Central memory CD4-positive, alpha-beta T cell (primary cell): ENCODE data around the gene SZT2.

Experiments used
- DNase-seq: peaks from one replicate; pipeline ENCODE4 v3.0.0; 2022
- total RNA-seq, 3 experiments: gene quantifications; one replicate each; lab custom pipeline; 2026; lab: John Stamatoyannopoulos, UW

Gene SZT2
- total RNA-seq, result 81.2 to 269 (median 164) reads per million in 3 experiments

- peak; percentile 85 for DNase-seq
Observed at GRCh38 chr1:43389326-43390313, at the start of gene SZT2, which contains the start of gene MED8. Gene SZT2, plus strand, starts transcription at chr1:43389899. Its CDS starts 70 bp downstream, at chr1:43389969. Gene MED8, minus strand, starts transcription at chr1:43389800. Its CDS starts 36 bp downstream, at chr1:43389764.

- DNase-seq, result no peak
Observed at GRCh38 chr1:43340559-43340958, 49.1 kb upstream of the SZT2 start.

GRCh38 chr1:43344267-43344850, 45.3 kb upstream of the SZT2 start:
- DNase-seq, result no peak

DNA sequence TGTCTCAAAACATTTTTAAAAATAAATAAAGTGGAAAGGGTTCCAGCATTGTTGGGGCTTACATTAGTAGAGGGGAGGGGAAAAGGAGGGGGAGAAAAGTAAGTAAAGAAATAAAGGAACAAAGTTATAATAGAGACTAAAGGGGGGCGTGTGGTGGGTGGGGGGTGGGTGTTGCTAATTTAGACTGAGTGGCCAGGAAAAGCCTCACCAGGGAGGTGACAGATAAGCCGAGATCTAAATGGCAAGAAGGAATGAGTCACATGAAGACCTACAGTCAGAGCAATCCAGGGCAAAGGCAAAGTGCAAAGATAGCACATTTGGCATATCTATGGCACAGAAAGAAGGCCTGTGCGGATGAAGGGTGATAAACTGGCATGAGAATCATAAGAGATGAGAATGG, 44.6 kb upstream of the SZT2 start:
- DNase-seq, result no peak

DNA sequence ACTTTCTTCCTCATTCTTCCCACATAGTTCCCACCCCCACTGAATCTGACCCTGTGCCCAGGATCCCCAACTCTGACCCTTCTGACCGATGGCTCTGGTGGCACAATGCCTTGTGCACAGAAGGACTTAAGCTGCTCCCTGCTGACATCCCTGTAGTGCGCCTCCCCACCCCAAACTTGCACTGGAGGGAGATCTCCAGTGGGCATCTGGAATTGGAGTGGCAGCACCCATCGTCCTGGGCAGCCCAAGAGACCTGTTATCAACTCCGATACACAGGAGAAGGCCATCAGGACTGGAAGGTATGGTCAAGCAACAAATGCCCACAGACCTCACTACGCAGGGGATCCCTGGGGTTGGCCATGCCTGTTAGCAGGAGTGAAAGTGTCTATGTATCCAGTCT, 43.1 kb upstream of the SZT2 start:
- no peak for DNase-seq

- no peak for DNase-seq
Observed at GRCh38 chr1:43348343-43348808, 41.3 kb upstream of the SZT2 start.

GRCh38 chr1:43348809-43349593, 40.7 kb upstream of the SZT2 start:
- peak; percentile 78 for DNase-seq

GRCh38 chr1:43349594-43350306, 39.9 kb upstream of the SZT2 start:
- no peak for DNase-seq

- no peak for DNase-seq
Observed at GRCh38 chr1:43350976-43351375, 38.7 kb upstream of the SZT2 start.

- DNase-seq, result no peak
Observed at GRCh38 chr1:43351421-43352350, 38.0 kb upstream of the SZT2 start.

DNA sequence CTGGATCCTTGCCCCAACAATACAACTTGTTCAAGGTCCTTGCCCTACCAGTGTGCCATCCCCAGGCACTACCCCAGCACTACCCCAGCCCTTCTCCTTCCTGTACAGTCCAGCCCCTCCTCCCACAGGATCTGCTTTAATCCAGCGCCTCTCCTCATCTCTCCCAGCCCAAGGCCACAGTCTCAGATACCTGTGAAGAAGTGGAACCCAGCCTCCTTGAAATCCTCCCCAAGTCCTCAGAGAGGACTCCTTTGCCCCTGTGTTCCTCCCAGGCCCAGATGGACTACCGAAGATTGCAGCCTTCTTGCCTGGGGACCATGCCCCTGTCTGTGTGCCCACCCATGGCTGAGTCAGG, 37.4 kb upstream of the SZT2 start:
- DNase-seq, result no peak

GRCh38 chr1:43352881-43353280, 36.8 kb upstream of the SZT2 start:
- DNase-seq, result no peak

DNA sequence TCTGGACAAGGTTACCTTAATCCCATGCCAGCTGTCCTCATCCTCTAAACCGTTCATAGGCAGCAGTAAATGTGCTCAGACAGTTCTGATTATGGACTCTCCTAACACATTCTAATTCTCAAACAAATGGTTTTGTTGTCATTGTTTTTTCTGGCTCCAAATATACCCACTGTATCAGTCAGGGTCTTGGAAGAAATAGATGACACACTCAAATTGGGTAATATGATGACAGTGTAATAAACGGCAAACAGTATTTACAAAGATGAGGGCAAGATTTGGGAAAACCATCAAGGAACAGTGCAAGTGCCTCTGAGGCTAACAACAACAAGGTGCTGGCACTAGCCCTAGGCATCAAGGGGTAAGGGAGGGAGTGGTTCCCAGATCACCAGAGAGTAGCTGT, 35.2 kb upstream of the SZT2 start:
- DNase-seq, result no peak

DNA sequence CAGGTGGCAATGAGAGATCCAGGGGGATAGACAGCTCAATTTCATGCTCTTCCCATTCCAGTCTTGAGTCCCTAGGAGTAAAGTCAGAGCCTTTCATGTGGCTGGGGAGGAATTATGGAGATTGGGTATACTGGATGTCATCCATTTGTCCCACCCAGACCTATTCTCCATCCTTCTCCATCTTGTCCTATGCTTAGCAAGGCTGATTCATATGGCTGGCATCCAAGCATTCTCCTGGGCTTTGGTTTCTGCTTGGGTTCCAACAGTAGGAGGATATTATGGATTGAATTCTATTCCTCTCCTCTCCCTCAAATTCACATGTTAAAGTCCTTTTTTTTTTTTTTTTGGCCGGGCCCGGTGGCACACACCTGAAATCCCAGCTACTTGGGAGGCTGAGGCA, 34.8 kb upstream of the SZT2 start:
- DNase-seq, result no peak

DNA sequence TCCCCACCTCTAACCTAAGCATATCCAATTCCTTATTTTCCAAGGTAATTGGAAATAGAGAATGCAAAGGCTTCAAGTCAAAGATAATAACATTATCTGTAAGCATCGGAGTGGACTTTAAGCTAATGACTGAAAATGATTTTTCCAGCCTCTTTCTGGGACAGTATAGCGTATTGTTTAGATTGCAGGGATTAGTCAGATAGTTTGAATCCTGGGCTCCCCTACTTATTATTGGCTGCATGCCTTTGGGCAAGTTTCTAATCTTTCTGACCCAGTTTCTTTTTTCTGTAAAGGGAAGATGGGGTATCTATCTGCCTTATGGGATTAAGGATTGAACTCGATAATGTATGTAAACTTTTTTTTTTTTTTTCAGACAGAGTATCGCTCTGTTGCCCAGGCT, 32.4 kb upstream of the SZT2 start:
- no peak for DNase-seq

- DNase-seq, result peak; percentile 14
Observed at GRCh38 chr1:43358121-43358745, 31.5 kb upstream of the SZT2 start.

DNA sequence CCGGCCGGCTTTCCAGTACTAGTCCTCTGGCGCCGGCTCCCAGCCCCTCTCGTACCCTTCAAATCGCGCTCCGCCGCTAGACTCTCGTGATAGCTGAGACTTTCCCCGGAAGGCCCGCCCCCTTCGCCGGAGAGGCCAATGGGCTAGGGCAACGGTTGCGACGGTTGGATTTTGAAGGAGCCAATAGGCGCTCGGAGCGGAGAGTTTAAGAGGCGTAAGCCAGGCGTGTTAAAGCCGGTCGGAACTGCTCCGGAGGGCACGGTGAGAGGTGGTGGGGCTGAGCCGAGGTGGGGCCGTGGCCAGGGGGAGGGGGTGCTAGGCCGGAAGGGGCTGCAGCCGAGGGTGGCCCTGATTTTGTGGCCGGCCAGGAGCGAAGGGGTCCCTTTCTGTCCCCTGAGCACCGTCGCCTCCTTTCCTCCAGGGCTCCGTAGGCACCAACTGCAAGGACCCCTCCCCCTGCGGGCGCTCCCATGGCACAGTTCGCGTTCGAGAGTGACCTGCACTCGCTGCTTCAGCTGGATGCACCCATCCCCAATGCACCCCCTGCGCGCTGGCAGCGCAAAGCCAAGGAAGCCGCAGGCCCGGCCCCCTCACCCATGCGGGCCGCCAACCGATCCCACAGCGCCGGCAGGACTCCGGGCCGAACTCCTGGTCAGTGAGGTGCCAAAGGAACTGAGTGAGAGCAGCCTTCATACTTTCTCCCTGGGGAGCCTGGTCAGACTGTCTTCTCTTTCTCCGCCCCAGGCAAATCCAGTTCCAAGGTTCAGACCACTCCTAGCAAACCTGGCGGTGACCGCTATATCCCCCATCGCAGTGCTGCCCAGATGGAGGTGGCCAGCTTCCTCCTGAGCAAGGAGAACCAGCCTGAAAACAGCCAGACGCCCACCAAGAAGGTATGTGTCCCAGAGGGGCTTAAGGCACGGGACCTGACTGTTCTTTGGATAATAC, 30.7 kb upstream of the SZT2 start, which contains the start of gene CDC20:
CDC20 (plus strand) TSS at position 236 of the 948 bp plus-strand sequence; CDS start at position 471, 235 bp downstream.
- DNase-seq, result peak; percentile 95

DNA sequence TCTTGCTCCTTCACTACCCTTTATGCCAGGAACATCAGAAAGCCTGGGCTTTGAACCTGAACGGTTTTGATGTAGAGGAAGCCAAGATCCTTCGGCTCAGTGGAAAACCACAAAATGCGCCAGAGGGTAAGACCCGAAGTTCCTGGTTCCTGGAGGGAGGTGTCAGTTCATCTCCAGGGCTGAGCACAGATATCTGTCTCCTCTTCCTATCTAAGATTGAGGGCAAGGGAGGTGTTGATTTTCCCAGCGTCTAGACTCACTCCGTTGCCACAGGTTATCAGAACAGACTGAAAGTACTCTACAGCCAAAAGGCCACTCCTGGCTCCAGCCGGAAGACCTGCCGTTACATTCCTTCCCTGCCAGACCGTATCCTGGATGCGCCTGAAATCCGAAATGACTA, 30.0 kb upstream of the SZT2 start:
- DNase-seq, result no peak

DNA sequence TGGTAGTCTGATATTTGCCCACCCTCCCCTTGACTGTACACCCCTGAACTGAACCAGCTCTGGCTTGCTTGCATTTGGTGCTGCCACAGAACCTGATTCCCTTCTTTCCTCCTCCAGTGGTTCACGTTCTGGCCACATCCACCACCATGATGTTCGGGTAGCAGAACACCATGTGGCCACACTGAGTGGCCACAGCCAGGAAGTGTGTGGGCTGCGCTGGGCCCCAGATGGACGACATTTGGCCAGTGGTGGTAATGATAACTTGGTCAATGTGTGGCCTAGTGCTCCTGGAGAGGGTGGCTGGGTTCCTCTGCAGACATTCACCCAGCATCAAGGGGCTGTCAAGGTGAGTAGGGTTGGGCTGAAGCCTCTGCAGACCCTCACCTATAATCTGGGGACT, 29.1 kb upstream of the SZT2 start:
- no peak for DNase-seq
